RWPE1 (cell line): ENCODE data around the gene MTRF1L.

Experiments used
- CTCF ChIA-PET: fragments of 350-600 bp; sonication (Branson Sonifier 250); formaldehyde crosslinking; extraction: SDS; loops from one replicate; lab custom pipeline; 2021; lab: Yijun Ruan, JAX
- POLR2A ChIA-PET: fragments of 400-600 bp; formaldehyde crosslinking; extraction: SDS; loops from one replicate; lab custom pipeline; 2020; ENCODE audit warnings: antibody characterized with exemption; ENCODE audit not compliant: low non-redundant PET; lab: Yijun Ruan, JAX
- DNase-seq: peaks from one replicate; pipeline ENCODE4 v3.0.0; 2012; ENCODE audit warnings: low spot score
- H3K27ac ChIP-seq: fragments of 450-650 bp; 2 replicates; pipeline ENCODE4 v1.5.1; 2017
- CTCF ChIP-seq: fragments of 450-650 bp; conservative IDR thresholded peaks from 2 replicates; pipeline ENCODE4 v1.5.1; 2017; ENCODE audit warnings: low read depth, mild to moderate bottlenecking

MTRF1L gene

GRCh38 chr6:153028286-153028685 lies 25.8 kb upstream of the MTRF1L start:
- POLR2A ChIA-PET, result no interaction called here
- CTCF ChIA-PET, result no interaction called here
- no peak for DNase-seq
- TF ChIP-seq CTCF, result no peak
- H3K27ac ChIP-seq, result no peak overlapping the region

- DNase-seq, result no peak
- TF ChIP-seq CTCF, result no peak
- ChIA-PET POLR2A (no interaction called here), CTCF (no interaction called here)
- H3K27ac ChIP-seq, result no peak overlapping the region
Measured at GRCh38 chr6:153027480-153027879, 25.0 kb upstream of the MTRF1L start.

DNA sequence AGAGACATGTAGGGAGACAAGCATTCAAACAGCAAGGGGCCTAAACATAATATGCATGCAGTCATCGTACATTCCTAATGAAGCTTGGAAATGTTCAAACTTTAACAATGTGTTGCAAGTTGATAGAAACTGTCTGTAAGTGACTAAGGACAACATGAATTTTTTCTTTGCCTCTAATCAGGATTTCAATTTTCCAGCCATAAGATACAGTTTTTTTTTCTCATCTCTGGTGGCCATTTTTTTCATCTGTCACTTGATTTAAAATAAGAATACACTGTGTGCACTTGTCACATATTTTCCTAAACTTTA lies 22.2 kb upstream of the MTRF1L start:
- ChIA-PET CTCF (interaction anchor here (0.6 to 0.7 kb wide), 4 partner anchors 89 to 1811 kb away, joined by 3 to 5 read pairs (median 3); no protein-coding TSS in a partner anchor), POLR2A (no interaction called here)
- no peak; the same call in none of the 2 replicates for TF ChIP-seq CTCF
- DNase-seq, result no peak
- no peak overlapping the region for H3K27ac ChIP-seq

DNA sequence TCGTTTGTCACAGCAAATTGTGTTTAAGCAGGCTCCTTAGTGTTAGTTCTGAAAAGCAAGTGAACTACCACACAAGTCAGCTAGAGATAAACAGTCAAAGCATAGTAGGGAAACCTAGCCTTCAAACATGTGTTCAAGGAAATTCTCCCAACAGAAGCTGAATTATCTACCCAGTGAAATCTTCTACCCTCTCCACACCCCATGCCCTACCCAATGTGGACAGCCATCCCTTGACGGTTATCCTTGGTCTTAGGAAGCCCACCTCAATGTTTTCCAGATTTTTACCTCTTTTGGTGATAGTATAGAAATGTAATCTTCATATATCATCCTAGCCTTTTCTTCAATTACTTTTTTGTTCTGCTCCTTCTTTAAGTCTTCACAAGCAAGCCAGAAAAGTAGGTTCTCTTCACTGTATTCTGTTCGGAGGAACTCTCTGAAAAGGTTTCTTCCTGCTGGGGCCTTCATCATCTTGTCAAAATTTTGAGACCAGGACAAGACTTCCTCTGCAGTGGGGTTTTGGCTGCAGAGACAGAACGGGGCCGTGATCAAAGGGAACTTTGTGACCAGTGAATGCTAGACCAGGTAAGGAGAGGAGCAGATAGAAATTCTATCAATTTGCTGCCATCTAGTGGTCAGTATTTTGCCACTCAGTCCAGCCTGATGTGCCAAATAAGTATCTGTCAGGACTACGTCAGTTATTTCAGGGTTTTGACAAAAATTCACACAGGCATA lies 21.6 kb upstream of the MTRF1L start:
- peak; percentile 52 for DNase-seq
- ChIA-PET POLR2A (no interaction called here), CTCF (interaction anchor here (0.6 to 0.7 kb wide), 4 partner anchors 10 to 1812 kb away, joined by 3 to 5 read pairs (median 3); no protein-coding TSS in a partner anchor)
- peak; percentile 79 for TF ChIP-seq CTCF
- no peak overlapping the region for H3K27ac ChIP-seq

GRCh38 chr6:153018355-153018754 lies 15.8 kb upstream of the MTRF1L start:
- POLR2A ChIA-PET, result no interaction called here
- DNase-seq, result no peak
- no peak overlapping the region for H3K27ac ChIP-seq
- CTCF ChIA-PET, result no interaction called here
- TF ChIP-seq CTCF, result no peak

DNA sequence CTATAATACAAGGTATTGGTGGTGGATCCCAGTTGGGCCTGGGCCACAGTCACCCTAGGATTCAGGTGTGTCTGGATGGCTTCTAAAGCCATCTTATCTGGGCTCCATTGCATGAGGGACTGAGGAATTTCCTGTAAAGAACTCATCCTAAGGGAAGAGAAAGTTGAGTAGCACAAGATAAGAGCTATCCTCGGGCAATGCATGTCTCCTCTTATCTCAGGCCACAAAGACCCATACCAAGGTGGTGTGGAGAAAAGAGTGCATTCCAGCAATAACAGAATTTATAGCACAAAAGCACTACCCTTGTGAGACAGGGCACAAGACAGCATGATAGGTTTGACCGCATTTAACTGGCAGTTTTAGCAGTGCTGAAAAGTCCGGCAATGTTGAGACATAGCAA lies 14.3 kb upstream of the MTRF1L start:
- no peak for TF ChIP-seq CTCF
- no peak overlapping the region for H3K27ac ChIP-seq
- DNase-seq, result no peak
- CTCF ChIA-PET, result no interaction called here
- POLR2A ChIA-PET, result no interaction called here
